A673 (cell line): ENCODE results near the gene SLC22A1. TPM values are rescaled to one million over a fixed set of nuclear protein-coding genes. Genes with fewer than 3 reads are reported as not detected.

Source experiments
- BruUV-seq: library from RNA; stranded (reverse); fragments of 400-500 nt; replicated peaks from 2 replicates; lab custom pipeline; 2021; lab: Mats Ljungman, UMichigan
- CTCF ChIA-PET: fragments of 300-600 bp; sonication (Branson Sonifier 250); formaldehyde crosslinking; loops from one replicate; lab custom pipeline; 2022; ENCODE audit warnings: antibody characterized with exemption; lab: Charles Lee
- POLR2A ChIA-PET: fragments of 300-600 bp; sonication (Branson Sonifier 250); formaldehyde crosslinking; loops from one replicate; lab custom pipeline; 2022; ENCODE audit warnings: antibody characterized with exemption; ENCODE audit not compliant: low non-redundant PET; lab: Charles Lee
- DNase-seq: peaks from one replicate; pipeline ENCODE4 v3.0.0-alpha.2; 2015; ENCODE audit warnings: low spot score
- H3K27ac ChIP-seq: fragments of 200-600 bp; sonication (generic); 2 replicates; pipeline ENCODE4 v1.5.1; 2016; ENCODE audit warnings: mixed run types, low read depth, mild to moderate bottlenecking, mixed read lengths, antibody characterized with exemption, low read length; ENCODE audit not compliant: poor library complexity, severe bottlenecking
- H3K27me3 ChIP-seq: fragments of 200-600 bp; sonication (generic); replicated peaks from 2 replicates; pipeline ENCODE4 v1.6.1; 2017; ENCODE audit warnings: mixed run types, low read depth, mild to moderate bottlenecking, mixed read lengths, antibody characterized with exemption, low read length; ENCODE audit not compliant: insufficient read depth, poor library complexity
- H3K36me3 ChIP-seq: fragments of 200-600 bp; sonication (generic); 2 replicates; pipeline ENCODE4 v1.6.1; 2016; ENCODE audit warnings: mixed run types, mild to moderate bottlenecking, mixed read lengths, antibody characterized with exemption, low read length; ENCODE audit not compliant: insufficient read depth, poor library complexity, severe bottlenecking
- H3K4me1 ChIP-seq: fragments of 200-600 bp; sonication (generic); 2 replicates; pipeline ENCODE4 v1.6.1; 2017; ENCODE audit warnings: mixed run types, mild to moderate bottlenecking, mixed read lengths, antibody characterized with exemption, low read length; ENCODE audit not compliant: insufficient read depth, poor library complexity, severe bottlenecking
- H3K4me3 ChIP-seq: fragments of 200-600 bp; sonication (generic); 2 replicates; pipeline ENCODE4 v1.5.1; 2016; ENCODE audit warnings: low read depth, mixed run types, mild to moderate bottlenecking, mixed read lengths, low read length; ENCODE audit not compliant: poor library complexity, severe bottlenecking
- H3K9me3 ChIP-seq: fragments of 200-600 bp; sonication (generic); 2 replicates; pipeline ENCODE4 v1.6.1; 2016; ENCODE audit warnings: mixed run types, low read depth, mild to moderate bottlenecking, mixed read lengths, antibody characterized with exemption, low read length; ENCODE audit not compliant: poor library complexity, severe bottlenecking
- EZH2 ChIP-seq: fragments of 200-600 bp; sonication (generic); IDR thresholded peaks from 2 replicates; pipeline ENCODE4 v1.6.1; 2017; ENCODE audit warnings: borderline replicate concordance, low read depth, mild to moderate bottlenecking, mixed read lengths, antibody characterized with exemption, low read length; ENCODE audit not compliant: poor library complexity, severe bottlenecking
- intact Hi-C: fragments of 100-400 bp; cut with micrococcal nuclease; formaldehyde crosslinking; loops from one replicate; pipeline ENCODE4 v1.10.0; 2022; ENCODE audit not compliant: unreplicated experiment
- total RNA-seq: library from RNA; stranded (reverse); gene quantifications from 2 replicates; pipeline ENCODE4 v1.2.3, GENCODE V29; 2021
- TF ChIP-seq, protein P1 (sequence below): fragments of 300-800, 200-600 bp; sonication (generic); conservative IDR thresholded peaks from 2 replicates; pipeline ENCODE4 v1.5.1; 2017; ENCODE audit warnings: low read depth, mild to moderate bottlenecking, antibody characterized with exemption, low read length, moderate library complexity, mixed read lengths

SLC22A1 gene
- total RNA-seq, 1 experiment from 2014 or later, result 3.3 TPM

DNA sequence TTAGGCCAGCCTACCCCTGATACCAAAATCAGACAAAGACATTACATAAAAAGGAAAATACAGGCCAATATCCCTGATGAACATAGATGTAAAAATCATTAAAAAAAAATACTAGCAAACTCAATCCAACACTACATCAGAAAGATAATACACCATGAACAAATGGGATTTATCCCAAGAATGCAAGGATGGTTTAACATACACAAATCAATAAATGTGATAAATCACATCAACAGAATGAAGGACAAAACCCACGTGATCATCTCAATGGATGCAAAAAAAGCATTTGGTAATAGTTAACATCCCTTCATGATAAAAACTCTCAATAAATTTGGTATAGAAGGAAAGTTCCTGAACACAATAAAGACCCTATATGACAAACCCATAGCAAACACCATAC lies 73.2 kb downstream of the SLC22A1 start:
- ChIA-PET CTCF (no interaction called here), POLR2A (no interaction called here)
- no peaks in the 10 kb centered on the region for H3K27me3 ChIP-seq
- intact Hi-C loops, result no loop called here
- no peak overlapping the region for H3K4me3 ChIP-seq
- peaks cover 12% of the 10 kb centered on the region for H3K9me3 ChIP-seq
- TF ChIP-seq, protein P1, sequence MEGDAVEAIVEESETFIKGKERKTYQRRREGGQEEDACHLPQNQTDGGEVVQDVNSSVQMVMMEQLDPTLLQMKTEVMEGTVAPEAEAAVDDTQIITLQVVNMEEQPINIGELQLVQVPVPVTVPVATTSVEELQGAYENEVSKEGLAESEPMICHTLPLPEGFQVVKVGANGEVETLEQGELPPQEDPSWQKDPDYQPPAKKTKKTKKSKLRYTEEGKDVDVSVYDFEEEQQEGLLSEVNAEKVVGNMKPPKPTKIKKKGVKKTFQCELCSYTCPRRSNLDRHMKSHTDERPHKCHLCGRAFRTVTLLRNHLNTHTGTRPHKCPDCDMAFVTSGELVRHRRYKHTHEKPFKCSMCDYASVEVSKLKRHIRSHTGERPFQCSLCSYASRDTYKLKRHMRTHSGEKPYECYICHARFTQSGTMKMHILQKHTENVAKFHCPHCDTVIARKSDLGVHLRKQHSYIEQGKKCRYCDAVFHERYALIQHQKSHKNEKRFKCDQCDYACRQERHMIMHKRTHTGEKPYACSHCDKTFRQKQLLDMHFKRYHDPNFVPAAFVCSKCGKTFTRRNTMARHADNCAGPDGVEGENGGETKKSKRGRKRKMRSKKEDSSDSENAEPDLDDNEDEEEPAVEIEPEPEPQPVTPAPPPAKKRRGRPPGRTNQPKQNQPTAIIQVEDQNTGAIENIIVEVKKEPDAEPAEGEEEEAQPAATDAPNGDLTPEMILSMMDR, result no peak
- no peak for TF ChIP-seq EZH2
- no peak for DNase-seq
- H3K27ac ChIP-seq, result no peak overlapping the region
- H3K4me1 ChIP-seq, result no peaks in the 10 kb centered on the region
- no TSS peak for BruUV-seq
- H3K36me3 ChIP-seq, result no peaks in the 10 kb centered on the region

DNA sequence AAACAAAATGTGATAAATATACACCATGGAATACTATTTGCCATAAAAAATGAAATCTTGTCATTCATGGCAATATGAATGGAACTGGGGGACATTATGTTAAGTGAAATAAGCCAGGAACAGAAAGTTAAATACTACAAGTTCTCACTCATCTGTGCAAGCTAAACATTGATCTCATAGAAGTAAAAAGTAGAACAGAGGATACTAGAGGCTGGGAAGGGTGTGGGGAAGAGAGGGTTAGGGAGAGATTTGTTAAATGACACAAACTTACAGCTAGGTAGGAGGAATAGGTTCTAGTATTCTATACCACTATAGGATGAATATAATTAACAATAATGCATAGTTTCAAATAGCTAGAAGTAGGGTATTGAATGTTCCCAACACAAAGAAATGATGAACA lies 76.0 kb downstream of the SLC22A1 start:
- Histone ChIP-seq H3K4me1 (no peaks in the 10 kb centered on the region), H3K27ac (no peak overlapping the region), H3K36me3 (no peaks in the 10 kb centered on the region), H3K27me3 (no peaks in the 10 kb centered on the region), H3K9me3 (peaks cover 11% of the 10 kb centered on the region), H3K4me3 (no peak overlapping the region)
- intact Hi-C loops, result no loop called here
- DNase-seq, result no peak
- ChIA-PET POLR2A (no interaction called here), CTCF (no interaction called here)
- no TSS peak for BruUV-seq
- no peak for TF ChIP-seq EZH2
- TF ChIP-seq, protein P1, result no peak

DNA sequence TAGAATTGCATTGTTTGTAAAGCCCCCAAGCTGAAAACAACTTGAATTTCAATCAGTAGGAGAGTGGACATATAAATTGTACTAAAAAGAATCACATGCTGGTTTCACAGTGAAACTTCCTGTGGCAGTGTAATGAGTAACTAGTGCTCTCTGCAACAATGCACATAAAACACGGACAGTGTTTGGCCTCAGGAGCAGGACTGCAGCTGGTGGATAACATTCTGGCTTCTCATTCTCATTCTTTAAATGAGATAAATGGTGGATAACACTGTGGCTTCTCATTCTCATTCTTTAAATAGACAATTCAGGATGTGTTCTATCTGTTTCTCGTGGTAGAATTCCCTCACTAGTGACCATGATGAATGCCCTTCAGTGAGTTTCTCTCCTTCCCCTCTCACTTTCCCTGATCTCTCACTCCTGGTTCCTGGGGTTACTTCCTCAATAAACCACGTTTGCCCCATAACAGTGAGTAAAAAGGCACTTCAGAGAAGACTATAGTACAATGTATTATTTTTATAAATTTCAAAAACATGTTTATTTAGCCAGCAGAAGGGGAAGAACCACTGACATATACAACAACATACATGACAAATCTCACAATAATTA lies 77.1 kb downstream of the SLC22A1 start:
- H3K4me1 ChIP-seq, result no peaks in the 10 kb centered on the region
- no peak overlapping the region for H3K27ac ChIP-seq
- BruUV-seq, result no TSS peak
- no peaks in the 10 kb centered on the region for H3K36me3 ChIP-seq
- ChIA-PET POLR2A (no interaction called here), CTCF (no interaction called here)
- DNase-seq, result no peak
- intact Hi-C loops, result no loop called here
- no peaks in the 10 kb centered on the region for H3K27me3 ChIP-seq
- no peak overlapping the region for H3K4me3 ChIP-seq
- TF ChIP-seq, protein P1, result no peak
- TF ChIP-seq EZH2, result no peak
- peaks cover 4% of the 10 kb centered on the region for H3K9me3 ChIP-seq
